ENCODE measurements around the gene C1QTNF8. TPM values are rescaled to one million over a fixed set of nuclear protein-coding genes. Genes with fewer than 3 reads are reported as not detected.

C1QTNF8 gene
- total and polyA plus RNA-seq, 12 donors: 0.15 TPM; not detected in 11

DNA sequence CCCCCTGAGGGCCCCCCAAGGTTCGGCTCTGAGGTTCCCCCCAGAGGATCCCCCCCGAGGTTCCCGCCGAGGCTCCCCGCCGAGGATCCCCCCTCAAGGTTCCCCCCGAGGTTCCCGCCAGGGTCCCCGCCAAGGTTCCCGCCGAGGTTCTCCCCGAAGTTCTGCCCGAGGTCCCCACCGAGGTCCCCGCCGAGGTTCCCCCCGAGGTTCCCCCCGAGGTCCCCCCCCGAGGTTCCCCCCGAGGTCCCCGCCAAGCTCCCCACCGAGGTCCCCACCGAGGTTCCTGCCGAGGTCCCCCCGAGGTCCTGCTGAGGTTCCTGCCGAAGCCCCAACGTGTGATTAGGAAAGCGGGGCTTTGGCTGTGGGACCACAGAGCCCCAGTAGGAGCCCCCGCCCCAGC, 55.7 kb downstream of the C1QTNF8 start:
- H3K36me3 ChIP-seq: no peaks in the 10 kb centered on the region
- no peak for ATAC-seq
- H3K4me3 ChIP-seq: no peak overlapping the region
- H3K27ac ChIP-seq: no peak overlapping the region
- TF ChIP-seq, protein P1, sequence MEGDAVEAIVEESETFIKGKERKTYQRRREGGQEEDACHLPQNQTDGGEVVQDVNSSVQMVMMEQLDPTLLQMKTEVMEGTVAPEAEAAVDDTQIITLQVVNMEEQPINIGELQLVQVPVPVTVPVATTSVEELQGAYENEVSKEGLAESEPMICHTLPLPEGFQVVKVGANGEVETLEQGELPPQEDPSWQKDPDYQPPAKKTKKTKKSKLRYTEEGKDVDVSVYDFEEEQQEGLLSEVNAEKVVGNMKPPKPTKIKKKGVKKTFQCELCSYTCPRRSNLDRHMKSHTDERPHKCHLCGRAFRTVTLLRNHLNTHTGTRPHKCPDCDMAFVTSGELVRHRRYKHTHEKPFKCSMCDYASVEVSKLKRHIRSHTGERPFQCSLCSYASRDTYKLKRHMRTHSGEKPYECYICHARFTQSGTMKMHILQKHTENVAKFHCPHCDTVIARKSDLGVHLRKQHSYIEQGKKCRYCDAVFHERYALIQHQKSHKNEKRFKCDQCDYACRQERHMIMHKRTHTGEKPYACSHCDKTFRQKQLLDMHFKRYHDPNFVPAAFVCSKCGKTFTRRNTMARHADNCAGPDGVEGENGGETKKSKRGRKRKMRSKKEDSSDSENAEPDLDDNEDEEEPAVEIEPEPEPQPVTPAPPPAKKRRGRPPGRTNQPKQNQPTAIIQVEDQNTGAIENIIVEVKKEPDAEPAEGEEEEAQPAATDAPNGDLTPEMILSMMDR (IDR thresholded peaks at IDR 0.05): no peak
- 91% methylated on average over 28 to 29 of the region's 29 CpGs for WGBS, 2 donors
- H3K27me3 ChIP-seq: peaks cover 16 to 79% (median 65%) of the 10 kb centered on the region in 7 donors
- DNase-seq: peak in 1 of 2 donors; percentile 7
- H3K9me3 ChIP-seq: peaks cover 0 to 9% (median 0%) of the 10 kb centered on the region in 11 donors
- intact Hi-C loops (cut with DNase I): no loop called here
- peaks cover 0 to 15% (median 5%) of the 10 kb centered on the region in 9 donors for H3K4me1 ChIP-seq

DNA sequence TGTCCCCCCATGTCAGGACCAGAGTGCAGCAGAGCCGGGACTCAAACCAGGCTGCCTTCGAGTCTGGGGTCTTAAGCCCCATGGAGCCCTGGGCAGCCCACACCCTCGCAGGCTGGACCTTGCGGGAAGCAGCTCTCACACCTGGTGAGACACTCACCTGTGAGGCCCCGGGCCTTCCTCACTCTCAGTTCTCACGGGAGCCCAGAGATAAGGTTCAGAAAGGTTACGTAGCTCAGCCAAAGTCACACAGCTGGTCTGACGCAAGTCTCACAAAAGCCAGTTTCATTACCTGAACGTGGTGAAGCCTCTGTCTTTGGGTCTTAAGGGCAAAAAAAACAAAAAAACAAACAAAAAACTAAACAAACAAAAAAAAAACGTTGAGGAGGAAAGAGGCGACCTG, 56.3 kb downstream of the C1QTNF8 start:
- intact Hi-C loops (cut with DNase I): no loop called here
- peaks cover 16 to 75% (median 65%) of the 10 kb centered on the region in 7 donors for H3K27me3 ChIP-seq

DNA sequence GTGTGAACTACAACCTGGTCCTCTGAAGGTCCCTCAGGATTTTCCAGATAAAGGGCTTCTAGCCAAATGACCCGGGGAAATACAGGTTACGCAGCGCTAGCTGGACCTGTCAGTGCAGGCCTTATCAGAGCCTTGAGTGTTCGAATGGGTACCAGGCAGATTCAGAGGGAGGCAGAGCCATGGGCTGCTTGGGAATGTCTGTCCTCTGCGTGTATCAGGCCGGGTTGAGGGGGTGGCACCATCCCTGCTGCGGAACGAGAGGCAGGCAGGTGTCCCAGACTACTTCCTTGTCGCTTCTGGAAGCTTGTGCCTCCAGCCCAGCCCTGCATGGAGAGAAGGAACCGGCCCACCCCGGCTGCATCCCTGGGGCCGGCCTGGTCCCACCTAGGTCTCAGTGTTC, 57.1 kb downstream of the C1QTNF8 start:
- DNase-seq: peak in 1 of 2 donors; percentile 2
- H3K27me3 ChIP-seq: peaks cover 8 to 67% (median 57%) of the 10 kb centered on the region in 7 donors
- H3K4me1 ChIP-seq: peaks cover 0 to 4% (median 0%) of the 10 kb centered on the region in 9 donors
- WGBS, 2 donors: 81 to 86% methylated on average over 12 of the region's 12 CpGs
- peaks cover 0 to 9% (median 0%) of the 10 kb centered on the region in 11 donors for H3K9me3 ChIP-seq
- H3K4me3 ChIP-seq: no peak overlapping the region
- no peak for ATAC-seq
- TF ChIP-seq, protein P1 (IDR thresholded peaks at IDR 0.05): no peak
- intact Hi-C loops (cut with DNase I): no loop called here
- no peaks in the 10 kb centered on the region for H3K36me3 ChIP-seq
- H3K27ac ChIP-seq: no peak overlapping the region

More for the DNA sequence above, 56.3 kb downstream of the C1QTNF8 start:
- Histone ChIP-seq H3K36me3 (no peaks in the 10 kb centered on the region), H3K4me1 (peaks cover 0 to 12% (median 4%) of the 10 kb centered on the region in 9 donors), H3K4me3 (no peak overlapping the region), H3K27ac (no peak overlapping the region), H3K9me3 (peaks cover 0 to 9% (median 0%) of the 10 kb centered on the region in 11 donors)
- WGBS, 2 donors: 75 to 83% methylated on average over 11 of the region's 11 CpGs
- DNase-seq (no peak), ATAC-seq (no peak)
- TF ChIP-seq, protein P1 (IDR thresholded peaks at IDR 0.05): no peak

Other genes starting within 250 kb of the C1QTNF8 start
- gene LMF1, start 125.3 kb downstream of the C1QTNF8 start, total RNA-seq: 10 to 100 TPM in 2 of 10 donors, 1 to 10 TPM in 8; 5.7 to 14.2 (median 7.6) TPM
- 10 to 100 TPM in 1 of 2 donors, 1 to 10 TPM in 1; 5.1 to 15.4 TPM for gene LMF1, start 125.3 kb downstream of the C1QTNF8 start, polyA plus RNA-seq
- gene SOX8, start 114.5 kb downstream of the C1QTNF8 start, total RNA-seq: 1 to 10 TPM in 5 of 10 donors, under 1 TPM in 5; 0.35 to 2.3 (median 0.97) TPM
- gene SOX8, start 114.5 kb downstream of the C1QTNF8 start, polyA plus RNA-seq: 1 to 10 TPM in 1 of 2 donors, under 1 TPM in 1; 0.97 to 2.0 TPM
- gene SSTR5, start 23.5 kb downstream of the C1QTNF8 start, total RNA-seq: 10 to 100 TPM in 3 of 10 donors, 1 to 10 TPM in 7; 2.1 to 32.0 (median 6.5) TPM
- gene SSTR5, start 23.5 kb downstream of the C1QTNF8 start, polyA plus RNA-seq: 1 to 10 TPM in 1 of 2 donors, under 1 TPM in 1; 0.39 to 1.4 TPM
- gene CACNA1H, start 56.9 kb upstream of the C1QTNF8 start, total RNA-seq: 1 to 10 TPM; 1.7 to 6.0 (median 2.2) TPM
- gene CACNA1H, start 56.9 kb upstream of the C1QTNF8 start, polyA plus RNA-seq: 1 to 10 TPM; 7.1 to 8.7 TPM
- under 1 TPM in 1 of 10 donors, not detected in 9; 0.37 TPM for gene TPSG1, start 129.0 kb upstream of the C1QTNF8 start, total RNA-seq
- under 1 TPM in 1 of 2 donors, not detected in 1; 0.06 TPM for gene TPSG1, start 129.0 kb upstream of the C1QTNF8 start, polyA plus RNA-seq
- gene TPSB2, start 133.9 kb upstream of the C1QTNF8 start, total RNA-seq: 1 to 10 TPM in 7 of 10 donors, under 1 TPM in 3; 0.33 to 5.2 (median 1.8) TPM
- 1 to 10 TPM; 1.7 to 6.4 TPM for gene TPSB2, start 133.9 kb upstream of the C1QTNF8 start, polyA plus RNA-seq
- gene TPSAB1, start 144.5 kb upstream of the C1QTNF8 start, total RNA-seq: 10 to 100 TPM in 1 of 10 donors, 1 to 10 TPM in 7, under 1 TPM in 2; 0.53 to 11.4 (median 2.2) TPM
- 1 to 10 TPM; 1.5 to 5.8 TPM for gene TPSAB1, start 144.5 kb upstream of the C1QTNF8 start, polyA plus RNA-seq
- under 1 TPM in 3 of 10 donors, not detected in 7; 0.28 to 0.44 (median 0.33) TPM for gene TPSD1, start 159.8 kb upstream of the C1QTNF8 start, total RNA-seq
- under 1 TPM; 0.12 to 0.51 TPM for gene TPSD1, start 159.8 kb upstream of the C1QTNF8 start, polyA plus RNA-seq
- 10 to 100 TPM; 70.6 to 99.8 (median 84.6) TPM for gene UBE2I, start 213.4 kb upstream of the C1QTNF8 start, total RNA-seq
- gene UBE2I, start 213.4 kb upstream of the C1QTNF8 start, polyA plus RNA-seq: 10 to 100 TPM; 63.1 to 76.4 TPM
- gene BAIAP3, start 237.4 kb upstream of the C1QTNF8 start, total RNA-seq: 1 to 10 TPM in 9 of 10 donors, under 1 TPM in 1; 0.37 to 3.8 (median 2.0) TPM
- 1 to 10 TPM; 1.4 to 6.8 TPM for gene BAIAP3, start 237.4 kb upstream of the C1QTNF8 start, polyA plus RNA-seq

Measured in heart right ventricle (tissue), 16 donors.